Pancreas (tissue), 10 donors: ENCODE measurements around the gene UQCC2. TPM values are rescaled to one million over a fixed set of nuclear protein-coding genes. Genes with fewer than 3 reads are reported as not detected.

Experiments used
- ATAC-seq, 4 donors: fragments of 200-7000 bp; cut with Tn5 transposase; one replicate each; pipeline versions ENCODE4 v1.8.0 to v1.9.1; 2020; ENCODE audit warnings: mild to moderate bottlenecking in 4 of 4, moderate library complexity in 4 of 4
- DNase-seq, 6 donors: peaks; one replicate each; pipeline ENCODE4 v3.0.0-alpha.2; 2020
- FAIRE-seq: peaks from 2 replicates; lab custom pipeline; 2012; peaks lifted over from hg19 to GRCh38; lab: Jason Lieb, UNC
- H3K27ac ChIP-seq, 4 donors: fragments of 200-600 bp; sonication (generic); 1 replicate in 3 of 4; 2 replicates in 1 of 4; pipeline versions ENCODE4 v1.5.0 to v1.8.0; 2020
- H3K27me3 ChIP-seq, 4 donors: fragments of 200-600 bp; one replicate each; pipeline ENCODE4 v1.8.0; 2021
- H3K36me3 ChIP-seq, 3 donors: fragments of 200-600 bp; sonication (generic) in 1 of 3; one replicate each; pipeline versions ENCODE4 v1.5.0 to v1.8.0; 2020 to 2021
- H3K4me1 ChIP-seq, 3 donors: fragments of 200-600 bp; one replicate each; pipeline ENCODE4 v1.8.0; 2021
- H3K4me3 ChIP-seq, 4 donors: fragments of 200-600 bp; sonication (generic) in 2 of 4; one replicate each; pipeline versions ENCODE4 v1.5.0 to v1.8.0; 2020 to 2021
- H3K9me3 ChIP-seq, 4 donors: fragments of 200-600 bp; one replicate each; pipeline ENCODE4 v1.8.0; 2021
- WGBS, 2 donors: extraction: QIAGEN DNeasy Blood & Tissue Kit; methylation state at CpG; one replicate each; pipeline ENCODE4 v1.1.7; 2013; 5-methylcytosine and 5-hydroxymethylcytosine counted together
- intact Hi-C, 3 donors: fragments of 100-400 bp; cut with DNase I; formaldehyde crosslinking; loops; one replicate each; pipeline versions ENCODE4 v1.11.1 to v1.14.2; 2022
- polyA plus RNA-seq, 2 donors: library from polyadenylated mRNA; stranded (reverse); fragments of 200-250 nt; gene quantifications; one replicate each; pipeline ENCODE4 v1.2.3, GENCODE V29; 2013
- total RNA-seq, 6 donors: library from RNA; stranded (reverse); fragmentation: NEBNext Ultra II Directional in 4 of 6; extraction: Animal tissue kit (Norgen Biotek cat#: 25700) in 4 of 6; gene quantifications; one replicate each; pipeline versions ENCODE4 v1.2.1 to v1.2.4, GENCODE V29; 2021 to 2023
- TF ChIP-seq, protein P1 (sequence below), 4 donors: fragments of 200-600 bp; sonication (generic) in 3 of 4; IDR thresholded peaks; one replicate each; pipeline versions ENCODE4 v1.5.0 to v1.8.0; 2021; ENCODE audit warnings: antibody characterized with exemption in 4 of 4
- donor health status: healthy with polysubstance abuse.
- donor health status: DM: no; HTN: no; CAD: no; lungs with moderate emphysema.
- donor health status: DM: no; HTN: no; CAD: no.
- donor health status: control.
- donor health status: control.
- donor health status: Bipolar disorder and iron deficiency.
- donor health status: DM: yes; HTN: yes; CAD: no.
- donor health status: DM: no; HTN: no; CAD: no.
- donor health status: DM: no; HTN: no; CAD: no.
- donor health status: DM: yes; HTN: yes; CAD: no.

The UQCC2 gene
- total and polyA plus RNA-seq, 8 donors = 13.9 to 58.9 (median 28.6) TPM

DNA sequence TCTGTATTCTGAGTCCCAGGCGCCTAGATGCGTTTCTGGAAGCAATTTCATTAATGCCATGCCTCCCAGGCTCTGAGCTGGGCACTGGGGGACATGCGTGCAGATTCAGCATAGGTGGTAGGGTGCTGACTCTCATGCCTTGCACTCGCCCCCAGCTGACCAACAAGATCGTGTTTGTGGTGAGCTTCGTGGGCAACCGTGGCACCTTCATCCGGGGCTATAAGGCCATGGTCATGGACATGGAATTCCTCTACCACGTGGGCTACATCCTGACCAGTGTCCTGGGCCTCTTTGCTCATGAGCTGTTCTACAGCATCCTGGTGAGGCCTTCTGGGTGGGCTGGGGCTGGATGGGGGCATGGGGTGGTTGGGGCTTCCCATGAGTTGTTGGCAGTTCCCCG, 21.6 kb downstream of the UQCC2 start:
- Histone ChIP-seq H3K9me3 (no peaks in the 10 kb centered on the region), H3K4me3 (no peak overlapping the region), H3K27ac (no peak overlapping the region), H3K4me1 (no peaks in the 10 kb centered on the region), H3K36me3 (peaks cover 0 to 29% (median 0%) of the 10 kb centered on the region in 3 donors), H3K27me3 (no peaks in the 10 kb centered on the region)
- intact Hi-C loops = loop anchor here in 1 of 3 donors (5.0 kb wide), 1 partner anchor 98 kb away; no protein-coding TSS in a partner anchor
- no peak for FAIRE-seq
- no peak for ATAC-seq
- WGBS, 2 donors = 85 to 92% methylated on average over 10 of the region's 10 CpGs
- TF ChIP-seq, protein P1, sequence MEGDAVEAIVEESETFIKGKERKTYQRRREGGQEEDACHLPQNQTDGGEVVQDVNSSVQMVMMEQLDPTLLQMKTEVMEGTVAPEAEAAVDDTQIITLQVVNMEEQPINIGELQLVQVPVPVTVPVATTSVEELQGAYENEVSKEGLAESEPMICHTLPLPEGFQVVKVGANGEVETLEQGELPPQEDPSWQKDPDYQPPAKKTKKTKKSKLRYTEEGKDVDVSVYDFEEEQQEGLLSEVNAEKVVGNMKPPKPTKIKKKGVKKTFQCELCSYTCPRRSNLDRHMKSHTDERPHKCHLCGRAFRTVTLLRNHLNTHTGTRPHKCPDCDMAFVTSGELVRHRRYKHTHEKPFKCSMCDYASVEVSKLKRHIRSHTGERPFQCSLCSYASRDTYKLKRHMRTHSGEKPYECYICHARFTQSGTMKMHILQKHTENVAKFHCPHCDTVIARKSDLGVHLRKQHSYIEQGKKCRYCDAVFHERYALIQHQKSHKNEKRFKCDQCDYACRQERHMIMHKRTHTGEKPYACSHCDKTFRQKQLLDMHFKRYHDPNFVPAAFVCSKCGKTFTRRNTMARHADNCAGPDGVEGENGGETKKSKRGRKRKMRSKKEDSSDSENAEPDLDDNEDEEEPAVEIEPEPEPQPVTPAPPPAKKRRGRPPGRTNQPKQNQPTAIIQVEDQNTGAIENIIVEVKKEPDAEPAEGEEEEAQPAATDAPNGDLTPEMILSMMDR (IDR thresholded peaks at IDR 0.05) = no peak
- DNase-seq = peak in 1 of 6 donors; percentile 40

DNA sequence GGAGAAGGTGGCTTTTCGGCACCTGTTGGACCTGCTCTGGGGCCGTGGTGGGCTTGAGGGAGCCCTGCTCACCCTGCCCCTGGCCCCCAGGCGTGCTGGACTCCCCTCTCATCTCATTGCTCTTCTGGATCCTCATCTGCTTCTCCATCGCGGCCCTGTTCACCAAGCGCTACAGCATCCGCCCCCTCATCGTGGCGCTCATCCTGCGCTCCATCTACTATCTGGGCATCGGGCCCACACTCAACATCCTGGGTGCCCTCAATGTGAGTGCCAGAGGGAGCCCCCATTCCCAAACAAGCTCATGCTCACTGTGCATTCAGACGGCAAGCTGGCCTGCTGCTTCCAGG, 22.4 kb downstream of the UQCC2 start:
- no peak for FAIRE-seq
- peak in 1 of 6 donors; percentile 41 for DNase-seq
- Histone ChIP-seq H3K36me3 (peaks cover 0 to 34% (median 0%) of the 10 kb centered on the region in 3 donors), H3K27ac (no peak overlapping the region), H3K27me3 (no peaks in the 10 kb centered on the region), H3K4me1 (no peaks in the 10 kb centered on the region), H3K4me3 (no peak overlapping the region), H3K9me3 (no peaks in the 10 kb centered on the region)
- TF ChIP-seq, protein P1 (IDR thresholded peaks at IDR 0.05) = no peak
- intact Hi-C loops = no loop called here
- ATAC-seq = no peak
- WGBS, 2 donors = 81 to 93% methylated on average over 12 of the region's 12 CpGs

DNA sequence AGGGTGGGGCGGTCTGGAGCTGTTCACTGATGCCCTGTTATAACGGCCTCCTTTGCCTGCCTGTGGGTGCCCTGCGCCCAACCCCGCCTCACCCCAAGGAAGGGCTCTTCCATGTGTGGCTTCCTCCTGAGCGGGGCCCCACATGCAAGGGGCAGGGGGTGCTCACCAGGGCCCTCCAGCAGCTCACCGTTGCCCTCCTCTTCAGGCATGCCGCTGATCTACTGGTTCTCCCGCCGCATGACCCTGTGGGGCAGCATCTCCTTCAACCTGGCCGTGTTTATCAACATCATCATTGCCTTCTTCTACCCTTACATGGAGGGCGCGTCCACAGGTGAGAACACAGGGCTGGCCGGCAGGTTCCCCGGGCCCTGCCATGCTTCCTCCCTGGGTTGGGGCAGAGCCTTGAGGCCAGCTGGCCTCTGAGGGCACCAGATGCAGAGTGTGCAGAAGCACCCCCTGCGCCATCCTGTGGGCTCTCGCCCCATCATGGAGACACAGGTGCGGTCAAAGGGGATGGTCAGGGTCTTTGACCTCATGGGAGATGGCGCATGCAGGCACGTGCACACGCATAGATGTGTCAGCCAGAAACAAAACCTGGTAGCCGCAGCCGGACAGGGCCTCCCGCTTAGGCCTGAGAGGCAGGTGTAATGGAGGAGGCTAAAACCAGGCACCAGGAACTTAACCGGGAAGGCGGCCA, 22.9 kb downstream of the UQCC2 start:
- H3K36me3 ChIP-seq = peaks cover 0 to 36% (median 0%) of the 10 kb centered on the region in 3 donors
- no peaks in the 10 kb centered on the region for H3K4me1 ChIP-seq
- DNase-seq = peak in 1 of 6 donors; percentile 52
- FAIRE-seq = no peak
- intact Hi-C loops = no loop called here
- H3K4me3 ChIP-seq = no peak overlapping the region
- H3K27ac ChIP-seq = no peak overlapping the region
- H3K9me3 ChIP-seq = no peaks in the 10 kb centered on the region
- H3K27me3 ChIP-seq = no peaks in the 10 kb centered on the region
- no peak for ATAC-seq
- TF ChIP-seq, protein P1 (IDR thresholded peaks at IDR 0.05) = no peak
- WGBS, 2 donors = 89 to 95% methylated on average over 25 of the region's 25 CpGs

DNA sequence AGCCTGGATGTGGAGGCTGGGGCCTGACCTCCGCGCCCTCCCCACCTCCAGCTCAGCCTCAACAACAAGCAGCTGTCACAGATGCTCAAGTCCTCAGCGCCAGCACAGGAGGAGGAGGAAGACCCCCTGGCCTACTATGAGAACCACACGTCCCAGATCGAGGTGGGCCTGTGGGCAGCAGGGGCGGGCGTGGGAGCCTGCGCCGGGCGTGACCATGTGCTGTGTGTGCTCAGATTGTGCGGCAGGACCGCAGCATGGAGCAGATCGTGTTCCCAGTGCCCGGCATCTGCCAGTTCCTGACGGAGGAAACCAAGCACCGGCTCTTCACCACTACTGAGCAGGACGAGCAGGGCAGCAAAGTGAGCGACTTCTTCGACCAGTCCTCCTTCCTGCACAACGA, 23.5 kb downstream of the UQCC2 start:
- intact Hi-C loops = no loop called here
- no peak for FAIRE-seq
- Histone ChIP-seq H3K4me3 (no peak overlapping the region), H3K27me3 (no peaks in the 10 kb centered on the region), H3K27ac (no peak overlapping the region), H3K9me3 (no peaks in the 10 kb centered on the region), H3K4me1 (no peaks in the 10 kb centered on the region), H3K36me3 (peaks cover 0 to 34% (median 0%) of the 10 kb centered on the region in 3 donors)
- peak in 1 of 6 donors; percentile 46 for DNase-seq
- WGBS, 2 donors = 90 to 93% methylated on average over 20 of the region's 20 CpGs
- no peak for ATAC-seq
- TF ChIP-seq, protein P1 (IDR thresholded peaks at IDR 0.05) = no peak
